SK-N-MC (cell line): Measurements from ENCODE around the gene TTC8.

Experiments
- EZH2 ChIP-seq: fragments of 200-600 bp; sonication (generic); IDR thresholded peaks from one replicate; pipeline ENCODE4 v1.6.1; 2017; ENCODE audit warnings: antibody characterized with exemption
- FOXP2 ChIP-seq: optimal IDR thresholded peaks from 2 replicates; pipeline ENCODE3; 2011; ENCODE audit warnings: mild to moderate bottlenecking, moderate library complexity; ENCODE audit not compliant: insufficient read depth; ENCODE audit errors: extremely low read length, control extremely low read depth
- POLR2AphosphoS5 ChIP-seq: IDR thresholded peaks from 2 replicates; pipeline ENCODE4 v1.6.1; 2012; ENCODE audit warnings: mild to moderate bottlenecking, low read depth, low read length, borderline replicate concordance

DNA sequence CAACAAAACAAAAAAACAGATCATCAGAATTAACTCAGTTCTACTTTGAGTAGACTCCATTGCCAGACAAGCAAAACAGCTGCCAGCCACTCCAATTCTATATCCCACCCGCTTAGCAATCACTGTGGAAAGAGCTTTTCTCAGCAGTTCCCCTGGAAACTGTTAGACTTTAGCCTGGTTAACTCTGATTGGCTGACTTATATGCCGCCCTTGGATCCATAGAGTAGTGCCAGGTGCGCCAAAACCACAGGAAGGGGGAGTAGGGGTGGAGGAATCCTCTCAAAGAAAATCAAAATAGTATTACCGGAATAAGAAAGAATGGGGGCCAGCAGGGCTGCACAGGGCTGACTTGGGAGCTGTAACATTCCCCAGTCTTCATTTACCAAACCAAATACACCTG, 26.3 kb upstream of the TTC8 start:
- TF ChIP-seq POLR2AphosphoS5 (no peak), EZH2 (no peak), FOXP2 (no peak)
